GM12801 (cell line): ENCODE measurements around the gene MAPRE3.

ENCODE experiments used
- CTCF ChIP-seq: IDR thresholded peaks from one replicate; pipeline ENCODE4 v1.5.1; 2011; ENCODE audit warnings: control low read depth; ENCODE audit not compliant: insufficient read length; ENCODE audit errors: extremely low read depth

MAPRE3 gene

GRCh38 chr2:27074738-27075565 is 104.5 kb downstream of the MAPRE3 start:
- no peak for TF ChIP-seq CTCF

- no peak for TF ChIP-seq CTCF
Observed at GRCh38 chr2:27076323-27076722, 105.9 kb downstream of the MAPRE3 start.
